MCF 10A (cell line): ENCODE data around the gene RAD51B. TPM values are rescaled to one million over a fixed set of nuclear protein-coding genes. Genes with fewer than 3 reads are reported as not detected.

Source experiments
- BruUV-seq: library from RNA; stranded (reverse); fragments of 400-500 nt; replicated peaks from 2 replicates; lab custom pipeline; 2021; lab: Mats Ljungman, UMichigan
- CTCF ChIA-PET: fragments of 300-600 bp; sonication (Branson Sonifier 250); formaldehyde crosslinking; extraction: SDS; loops from one replicate; lab custom pipeline; 2021; ENCODE audit warnings: antibody characterized with exemption, inconsistent platforms; lab: Yijun Ruan, JAX
- POLR2A ChIA-PET: fragments of 300-600, 350-650 bp; sonication (Branson Sonifier 250); formaldehyde crosslinking; extraction: SDS; loops from one replicate; lab custom pipeline; 2020; ENCODE audit warnings: antibody characterized with exemption, inconsistent platforms; lab: Yijun Ruan, JAX
- DNase-seq: peaks from one replicate; pipeline ENCODE4 v3.0.0-alpha.2; 2018; ENCODE audit not compliant: unreplicated experiment
- H3K27ac Mint-ChIP-seq: one replicate; pipeline ENCODE4 v1.8.0; 2022; ENCODE audit warnings: mild to moderate bottlenecking, low read depth, mixed read lengths; ENCODE audit not compliant: unreplicated experiment
- H3K27me3 Mint-ChIP-seq: one replicate; pipeline ENCODE4 v1.8.0; 2022; ENCODE audit warnings: mixed read lengths; ENCODE audit not compliant: insufficient read depth, unreplicated experiment
- H3K36me3 Mint-ChIP-seq: one replicate; pipeline ENCODE4 v1.8.0; 2022; ENCODE audit warnings: mild to moderate bottlenecking, moderate library complexity, mixed read lengths; ENCODE audit not compliant: insufficient read depth, unreplicated experiment
- H3K4me1 Mint-ChIP-seq: one replicate; pipeline ENCODE4 v1.8.0; 2022; ENCODE audit warnings: mixed read lengths; ENCODE audit not compliant: insufficient read depth, unreplicated experiment
- H3K4me3 Mint-ChIP-seq: one replicate; pipeline ENCODE4 v1.8.0; 2022; ENCODE audit warnings: mild to moderate bottlenecking, moderate library complexity, mixed read lengths; ENCODE audit not compliant: unreplicated experiment
- H3K9me3 Mint-ChIP-seq: one replicate; pipeline ENCODE4 v1.8.0; 2022; ENCODE audit warnings: mixed read lengths; ENCODE audit not compliant: unreplicated experiment
- CTCF ChIP-seq: fragments of 200-600 bp; IDR thresholded peaks from one replicate; pipeline ENCODE4 v1.8.0; 2022; ENCODE audit warnings: antibody characterized with exemption, mild to moderate bottlenecking; ENCODE audit not compliant: unreplicated experiment
- intact Hi-C: fragments of 100-400 bp; cut with micrococcal nuclease; formaldehyde crosslinking; loops from 2 replicates; pipeline ENCODE4 v1.14.1; 2022
- total RNA-seq: library from RNA; stranded (reverse); gene quantifications from 2 replicates; pipeline ENCODE4 v1.2.3, GENCODE V29; 2022

RAD51B gene
- total RNA-seq, 1 experiment from 2014 or later: 14.6 TPM

- BruUV-seq: no TSS peak
- TF ChIP-seq CTCF: no peak
- Mint-ChIP-seq H3K4me1 (peaks cover 7% of the 10 kb centered on the region), H3K27ac (no peak overlapping the region), H3K36me3 (no peaks in the 10 kb centered on the region), H3K9me3 (no peaks in the 10 kb centered on the region), H3K27me3 (no peaks in the 10 kb centered on the region), H3K4me3 (no peak overlapping the region)
- POLR2A ChIA-PET: interaction anchor here (0.6 kb wide), 1 partner anchor 414 kb away, joined by 4 read pairs; no protein-coding TSS in a partner anchor
- CTCF ChIA-PET: interaction anchor here (0.5 to 0.6 kb wide), 2 partner anchors 34 to 388 kb away, joined by 3 to 4 read pairs; no protein-coding TSS in a partner anchor
- intact Hi-C loops: no loop called here
- no peak for DNase-seq
Measured at GRCh38 chr14:68632054-68632895, 812.7 kb downstream of the RAD51B start.

GRCh38 chr14:68633131-68633991 is 813.8 kb downstream of the RAD51B start:
- TF ChIP-seq CTCF: no peak
- POLR2A ChIA-PET: interaction anchor here (0.6 to 0.8 kb wide), 3 partner anchors 336 to 415 kb away, joined by 3 to 4 read pairs (median 3); no protein-coding TSS in a partner anchor
- peaks cover 7% of the 10 kb centered on the region for H3K4me1 Mint-ChIP-seq

GRCh38 chr14:68634332-68634731 is 814.8 kb downstream of the RAD51B start:
- DNase-seq: no peak
- Mint-ChIP-seq H3K27me3 (no peaks in the 10 kb centered on the region), H3K27ac (no peak overlapping the region), H3K36me3 (no peaks in the 10 kb centered on the region), H3K9me3 (no peaks in the 10 kb centered on the region), H3K4me3 (no peak overlapping the region), H3K4me1 (peaks cover 7% of the 10 kb centered on the region)
- ChIA-PET POLR2A (interaction anchor here (0.6 kb wide), 1 partner anchor 9 kb away, joined by 3 read pairs; no protein-coding TSS in a partner anchor), CTCF (no interaction called here)
- no TSS peak for BruUV-seq
- intact Hi-C loops: no loop called here
- TF ChIP-seq CTCF: no peak

More at GRCh38 chr14:68633131-68633991, 813.8 kb downstream of the RAD51B start:
- Mint-ChIP-seq H3K27ac (no peak overlapping the region), H3K9me3 (no peaks in the 10 kb centered on the region), H3K36me3 (no peaks in the 10 kb centered on the region), H3K4me3 (no peak overlapping the region), H3K27me3 (no peaks in the 10 kb centered on the region)
- peak; percentile 49 for DNase-seq
- CTCF ChIA-PET: interaction anchor here (0.6 to 0.7 kb wide), 3 partner anchors 121 to 389 kb away, joined by 3 read pairs; no protein-coding TSS in a partner anchor
- BruUV-seq: no TSS peak
- intact Hi-C loops: no loop called here
